GM23338 (cell line): ENCODE measurements around the gene TENM4. TPM values are rescaled to one million over a fixed set of nuclear protein-coding genes. Genes with fewer than 3 reads are reported as not detected.

Source experiments
- ATAC-seq: fragments of 200-7000 bp; cut with Tn5 transposase; 3 replicates; pipeline ENCODE4 v1.9.1; 2020
- DNase-seq: peaks from one replicate; pipeline ENCODE4 v3.0.0-alpha.2; 2015; ENCODE audit warnings: low spot score
- H2AFZ ChIP-seq: fragments of 200-600 bp; sonication (generic); 2 replicates; pipeline ENCODE4 v1.8.0; 2016; ENCODE audit warnings: antibody characterized with exemption, mild to moderate bottlenecking, moderate library complexity
- H3F3A ChIP-seq: fragments of 200-600 bp; sonication (generic); replicated peaks from 2 replicates; pipeline ENCODE4 v1.8.0; 2017; ENCODE audit warnings: antibody characterized with exemption, mixed run types, low read depth
- H3K27ac ChIP-seq: fragments of 200-600 bp; sonication (generic); 2 replicates; pipeline ENCODE4 v1.6.1; 2016; ENCODE audit warnings: low read depth
- H3K27me3 ChIP-seq: fragments of 200-600 bp; sonication (generic); 2 replicates; pipeline ENCODE4 v1.8.0; 2016; ENCODE audit warnings: mild to moderate bottlenecking, mixed run types, moderate library complexity; ENCODE audit not compliant: insufficient read depth
- H3K36me3 ChIP-seq: fragments of 200-600 bp; sonication (generic); 2 replicates; pipeline ENCODE4 v1.8.0; 2016; ENCODE audit warnings: mild to moderate bottlenecking; ENCODE audit not compliant: insufficient read depth
- H3K4me1 ChIP-seq: fragments of 200-600 bp; sonication (generic); 2 replicates; pipeline ENCODE4 v1.8.0; 2016; ENCODE audit warnings: mild to moderate bottlenecking, moderate library complexity; ENCODE audit not compliant: insufficient read depth
- H3K4me2 ChIP-seq: fragments of 200-600 bp; sonication (generic); 2 replicates; pipeline ENCODE4 v1.7.1; 2017; ENCODE audit warnings: mixed run types
- H3K4me3 ChIP-seq: fragments of 200-600 bp; sonication (generic); 2 replicates; pipeline ENCODE4 v1.6.1; 2016; ENCODE audit warnings: mixed run types
- H3K79me2 ChIP-seq: fragments of 200-600 bp; sonication (generic); replicated peaks from 2 replicates; pipeline ENCODE4 v1.8.0; 2017; ENCODE audit warnings: mild to moderate bottlenecking; ENCODE audit not compliant: insufficient read depth
- H3K9me2 ChIP-seq: fragments of 200-600 bp; sonication (generic); 2 replicates; pipeline ENCODE4 v1.8.0; 2017; ENCODE audit not compliant: insufficient read depth
- H4K20me1 ChIP-seq: fragments of 200-600 bp; sonication (generic); replicated peaks from 2 replicates; pipeline ENCODE4 v1.8.0; 2017; ENCODE audit warnings: mild to moderate bottlenecking; ENCODE audit not compliant: insufficient read depth
- H3K27ac Mint-ChIP-seq: 2 replicates; pipeline ENCODE4 v1.8.0; 2020; ENCODE audit warnings: inconsistent platforms, mild to moderate bottlenecking, moderate library complexity, mixed read lengths
- H3K27me3 Mint-ChIP-seq: 3 replicates; pipeline ENCODE4 v1.8.0; 2022; ENCODE audit warnings: low read depth, mild to moderate bottlenecking, moderate library complexity, mixed read lengths, inconsistent platforms; ENCODE audit not compliant: insufficient read depth, poor library complexity
- H3K36me3 Mint-ChIP-seq: 3 replicates; pipeline ENCODE4 v1.8.0; 2021; ENCODE audit warnings: low read depth, mild to moderate bottlenecking, inconsistent platforms, moderate library complexity, mixed read lengths
- H3K4me1 Mint-ChIP-seq: 3 replicates; pipeline ENCODE4 v1.8.0; 2020; ENCODE audit warnings: mild to moderate bottlenecking, inconsistent platforms, mixed read lengths
- H3K4me3 Mint-ChIP-seq: 3 replicates; pipeline ENCODE4 v1.8.0; 2021; ENCODE audit warnings: moderate library complexity, mild to moderate bottlenecking, inconsistent platforms, mixed read lengths
- H3K9me3 Mint-ChIP-seq: 3 replicates; pipeline ENCODE4 v1.8.0; 2020; ENCODE audit warnings: moderate library complexity, mild to moderate bottlenecking, inconsistent platforms, mixed read lengths
- CREB1 ChIP-seq: fragments of 250-450 bp; sonication (Bioruptor Pico); IDR thresholded peaks from 2 replicates; pipeline ENCODE4 v1.5.0; 2020; ENCODE audit warnings: low read depth, mild to moderate bottlenecking, moderate library complexity
- CTCF ChIP-seq, 2 experiments: fragments of 200-600 bp in 1 of 2; sonication (generic) in 1 of 2; conservative IDR thresholded peaks; 2 replicates each; pipeline versions ENCODE4 v1.5.1 to v1.6.1; 2016 to 2017; ENCODE audit warnings: antibody characterized with exemption in 2 of 2, low read depth in 2 of 2, mild to moderate bottlenecking in 2 of 2, moderate library complexity in 1 of 2
- EZH2 ChIP-seq: fragments of 200-600 bp; sonication (generic); IDR thresholded peaks from one replicate; pipeline ENCODE4 v1.8.0; 2017; ENCODE audit warnings: antibody characterized with exemption, mild to moderate bottlenecking, low read depth; ENCODE audit not compliant: unreplicated experiment
- EZH2phosphoT487 ChIP-seq: fragments of 200-600 bp; sonication (generic); IDR thresholded peaks from one replicate; pipeline ENCODE4 v1.8.1; 2018; ENCODE audit warnings: antibody characterized with exemption; ENCODE audit not compliant: unreplicated experiment
- JUNB ChIP-seq: IDR thresholded peaks from one replicate; pipeline ENCODE4 v1.6.1; 2016; ENCODE audit warnings: antibody characterized with exemption; ENCODE audit not compliant: unreplicated experiment
- NANOG ChIP-seq: IDR thresholded peaks from 2 replicates; pipeline ENCODE4 v1.6.1; 2016; ENCODE audit warnings: antibody characterized with exemption, borderline replicate concordance
- POLR2AphosphoS5 ChIP-seq: IDR thresholded peaks from 2 replicates; pipeline ENCODE4 v1.6.1; 2016; ENCODE audit warnings: antibody characterized with exemption, low read depth
- REST ChIP-seq: IDR thresholded peaks from one replicate; pipeline ENCODE4 v1.6.1; 2018; ENCODE audit warnings: antibody characterized with exemption; ENCODE audit not compliant: unreplicated experiment
- STAT1 ChIP-seq: IDR thresholded peaks from one replicate; pipeline ENCODE4 v1.6.1; 2016; ENCODE audit warnings: antibody characterized with exemption; ENCODE audit not compliant: unreplicated experiment
- ZNF114 ChIP-seq: fragments of 250-450 bp; sonication (Bioruptor Pico); IDR thresholded peaks from 2 replicates; pipeline ENCODE4 v1.5.0; 2020; ENCODE audit warnings: mild to moderate bottlenecking, moderate library complexity
- ZNF331 ChIP-seq: fragments of 250-450 bp; sonication (Bioruptor Pico); IDR thresholded peaks from 2 replicates; pipeline ENCODE4 v1.5.0; 2020; ENCODE audit warnings: low read depth, mild to moderate bottlenecking, moderate library complexity
- polyA plus RNA-seq: library from polyadenylated mRNA; unstranded; fragments of >200 nt; fragmentation: Nextera tagmentation; extraction: Ambion mirVana; gene quantifications from 2 replicates; pipeline ENCODE4 v1.2.1, GENCODE V29; 2016
- total RNA-seq: library from RNA; depleted of rRNA; stranded (reverse); fragments of >200 nt; shearing (Covaris generic); gene quantifications from 2 replicates; pipeline ENCODE4 v1.2.3, GENCODE V29; 2014
- TF ChIP-seq, protein P1 (sequence below): fragments of 250-450 bp; sonication (Bioruptor Pico); IDR thresholded peaks from 2 replicates; pipeline ENCODE4 v1.5.0; 2020; ENCODE audit warnings: mild to moderate bottlenecking, moderate library complexity

The TENM4 gene
- total and polyA plus RNA-seq, 2 experiments from 2014 or later: 7.3 TPM

DNA sequence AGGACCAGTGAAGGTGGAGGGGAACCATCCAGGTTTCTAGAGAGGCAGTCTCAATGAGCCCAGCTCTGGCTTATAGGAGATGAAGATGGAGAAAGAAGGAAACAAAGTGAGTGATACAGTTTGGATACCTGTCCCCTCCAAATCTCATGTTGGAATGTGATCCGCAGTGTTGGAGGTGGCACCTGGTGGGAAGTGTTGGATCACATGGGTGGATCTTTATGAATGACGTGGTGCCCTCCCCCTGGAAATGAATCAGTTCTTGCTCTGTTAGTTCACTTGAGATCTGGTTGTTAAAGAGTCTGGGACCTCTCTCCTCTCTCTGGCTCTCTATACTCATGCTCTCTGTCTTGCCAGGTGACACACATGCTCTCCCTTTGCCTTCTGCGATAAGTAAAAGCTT, 473.0 kb downstream of the TENM4 start:
- Histone ChIP-seq H4K20me1 (no peaks in the 10 kb centered on the region; the same call in 1 of the 2 replicates), H3K27ac (no peak overlapping the region), H3K9me2 (no peaks in the 10 kb centered on the region), H3K79me2 (no peaks in the 10 kb centered on the region), H3K36me3 (no peaks in the 10 kb centered on the region), H3K4me2 (no peak overlapping the region), H3F3A (no peaks in the 10 kb centered on the region), H3K4me1 (peaks cover 3% of the 10 kb centered on the region; the same call in 1 of the 2 replicates), H2AFZ (no peak overlapping the region), H3K27me3 (no peaks in the 10 kb centered on the region), H3K4me3 (no peak overlapping the region)
- Mint-ChIP-seq H3K9me3 (no peaks in the 10 kb centered on the region), H3K36me3 (no peaks in the 10 kb centered on the region), H3K4me1 (peaks cover 15% of the 10 kb centered on the region), H3K4me3 (no peak overlapping the region), H3K27me3 (peaks cover 2% of the 10 kb centered on the region), H3K27ac (no peak overlapping the region)
- ATAC-seq (no peak), DNase-seq (no peak)
- TF ChIP-seq EZH2phosphoT487: no peak

- H3K4me3 Mint-ChIP-seq: no peak overlapping the region
- no peak overlapping the region for H3K27ac Mint-ChIP-seq
- no peak for TF ChIP-seq JUNB
- no peak for TF ChIP-seq ZNF114 (CRISPR knock-in tag)
- TF ChIP-seq NANOG: no peak
- TF ChIP-seq CTCF (conservative IDR thresholded peaks at IDR 0.05; ENCODE audit: low read depth in 2 of 2): no peak
- no peak for TF ChIP-seq EZH2
- no peak for TF ChIP-seq CREB1 (CRISPR knock-in tag)
- TF ChIP-seq STAT1: no peak
- no peak for TF ChIP-seq ZNF331 (CRISPR knock-in tag)
- no peak for TF ChIP-seq POLR2AphosphoS5
- no peak for TF ChIP-seq EZH2phosphoT487
- TF ChIP-seq, protein P1, sequence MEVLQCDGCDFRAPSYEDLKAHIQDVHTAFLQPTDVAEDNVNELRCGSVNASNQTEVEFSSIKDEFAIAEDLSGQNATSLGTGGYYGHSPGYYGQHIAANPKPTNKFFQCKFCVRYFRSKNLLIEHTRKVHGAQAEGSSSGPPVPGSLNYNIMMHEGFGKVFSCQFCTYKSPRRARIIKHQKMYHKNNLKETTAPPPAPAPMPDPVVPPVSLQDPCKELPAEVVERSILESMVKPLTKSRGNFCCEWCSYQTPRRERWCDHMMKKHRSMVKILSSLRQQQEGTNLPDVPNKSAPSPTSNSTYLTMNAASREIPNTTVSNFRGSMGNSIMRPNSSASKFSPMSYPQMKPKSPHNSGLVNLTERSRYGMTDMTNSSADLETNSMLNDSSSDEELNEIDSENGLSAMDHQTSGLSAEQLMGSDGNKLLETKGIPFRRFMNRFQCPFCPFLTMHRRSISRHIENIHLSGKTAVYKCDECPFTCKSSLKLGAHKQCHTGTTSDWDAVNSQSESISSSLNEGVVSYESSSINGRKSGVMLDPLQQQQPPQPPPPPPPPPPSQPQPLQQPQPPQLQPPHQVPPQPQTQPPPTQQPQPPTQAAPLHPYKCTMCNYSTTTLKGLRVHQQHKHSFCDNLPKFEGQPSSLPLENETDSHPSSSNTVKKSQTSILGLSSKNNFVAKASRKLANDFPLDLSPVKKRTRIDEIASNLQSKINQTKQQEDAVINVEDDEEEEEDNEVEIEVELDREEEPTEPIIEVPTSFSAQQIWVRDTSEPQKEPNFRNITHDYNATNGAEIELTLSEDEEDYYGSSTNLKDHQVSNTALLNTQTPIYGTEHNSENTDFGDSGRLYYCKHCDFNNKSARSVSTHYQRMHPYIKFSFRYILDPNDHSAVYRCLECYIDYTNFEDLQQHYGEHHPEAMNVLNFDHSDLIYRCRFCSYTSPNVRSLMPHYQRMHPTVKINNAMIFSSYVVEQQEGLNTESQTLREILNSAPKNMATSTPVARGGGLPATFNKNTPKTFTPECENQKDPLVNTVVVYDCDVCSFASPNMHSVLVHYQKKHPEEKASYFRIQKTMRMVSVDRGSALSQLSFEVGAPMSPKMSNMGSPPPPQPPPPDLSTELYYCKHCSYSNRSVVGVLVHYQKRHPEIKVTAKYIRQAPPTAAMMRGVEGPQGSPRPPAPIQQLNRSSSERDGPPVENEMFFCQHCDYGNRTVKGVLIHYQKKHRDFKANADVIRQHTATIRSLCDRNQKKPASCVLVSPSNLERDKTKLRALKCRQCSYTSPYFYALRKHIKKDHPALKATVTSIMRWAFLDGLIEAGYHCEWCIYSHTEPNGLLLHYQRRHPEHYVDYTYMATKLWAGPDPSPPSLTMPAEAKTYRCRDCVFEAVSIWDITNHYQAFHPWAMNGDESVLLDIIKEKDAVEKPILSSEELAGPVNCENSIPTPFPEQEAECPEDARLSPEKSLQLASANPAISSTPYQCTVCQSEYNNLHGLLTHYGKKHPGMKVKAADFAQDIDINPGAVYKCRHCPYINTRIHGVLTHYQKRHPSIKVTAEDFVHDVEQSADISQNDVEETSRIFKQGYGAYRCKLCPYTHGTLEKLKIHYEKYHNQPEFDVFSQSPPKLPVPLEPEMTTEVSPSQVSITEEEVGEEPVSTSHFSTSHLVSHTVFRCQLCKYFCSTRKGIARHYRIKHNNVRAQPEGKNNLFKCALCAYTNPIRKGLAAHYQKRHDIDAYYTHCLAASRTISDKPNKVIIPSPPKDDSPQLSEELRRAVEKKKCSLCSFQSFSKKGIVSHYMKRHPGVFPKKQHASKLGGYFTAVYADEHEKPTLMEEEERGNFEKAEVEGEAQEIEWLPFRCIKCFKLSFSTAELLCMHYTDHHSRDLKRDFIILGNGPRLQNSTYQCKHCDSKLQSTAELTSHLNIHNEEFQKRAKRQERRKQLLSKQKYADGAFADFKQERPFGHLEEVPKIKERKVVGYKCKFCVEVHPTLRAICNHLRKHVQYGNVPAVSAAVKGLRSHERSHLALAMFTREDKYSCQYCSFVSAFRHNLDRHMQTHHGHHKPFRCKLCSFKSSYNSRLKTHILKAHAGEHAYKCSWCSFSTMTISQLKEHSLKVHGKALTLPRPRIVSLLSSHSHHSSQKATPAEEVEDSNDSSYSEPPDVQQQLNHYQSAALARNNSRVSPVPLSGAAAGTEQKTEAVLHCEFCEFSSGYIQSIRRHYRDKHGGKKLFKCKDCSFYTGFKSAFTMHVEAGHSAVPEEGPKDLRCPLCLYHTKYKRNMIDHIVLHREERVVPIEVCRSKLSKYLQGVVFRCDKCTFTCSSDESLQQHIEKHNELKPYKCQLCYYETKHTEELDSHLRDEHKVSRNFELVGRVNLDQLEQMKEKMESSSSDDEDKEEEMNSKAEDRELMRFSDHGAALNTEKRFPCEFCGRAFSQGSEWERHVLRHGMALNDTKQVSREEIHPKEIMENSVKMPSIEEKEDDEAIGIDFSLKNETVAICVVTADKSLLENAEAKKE (CRISPR knock-in tag): no peak
- no peak for TF ChIP-seq REST
These were observed 475.4 kb downstream of the TENM4 start for GRCh38 chr11:78965432-78965831.

More at GRCh38 chr11:78965432-78965831, 475.4 kb downstream of the TENM4 start:
- DNase-seq: no peak
- Mint-ChIP-seq H3K27me3 (peaks cover 10% of the 10 kb centered on the region), H3K9me3 (no peaks in the 10 kb centered on the region), H3K4me1 (peaks cover 31% of the 10 kb centered on the region), H3K36me3 (no peaks in the 10 kb centered on the region)
- H3K4me1 ChIP-seq: peaks cover 5% of the 10 kb centered on the region; the same call in 1 of the 2 replicates
- H3K27me3 ChIP-seq: no peaks in the 10 kb centered on the region
- H3K9me2 ChIP-seq: no peaks in the 10 kb centered on the region
- H3K4me3 ChIP-seq: no peak overlapping the region
- H3K79me2 ChIP-seq: no peaks in the 10 kb centered on the region
- H2AFZ ChIP-seq: no peak overlapping the region
- H3K4me2 ChIP-seq: no peak overlapping the region
- H3K36me3 ChIP-seq: no peaks in the 10 kb centered on the region
- H3F3A ChIP-seq: no peaks in the 10 kb centered on the region
- H3K27ac ChIP-seq: no peak overlapping the region
- no peaks in the 10 kb centered on the region for H4K20me1 ChIP-seq
- no peak for ATAC-seq
